Karpas-422 (cell line): Measurements from ENCODE around the gene R3HDM2. TPM values are rescaled to one million over a fixed set of nuclear protein-coding genes. Genes with fewer than 3 reads are reported as not detected.
A peak's percentile ranks its signal among the peaks of the same experiment; 100 is the strongest.
"Not testable (repeated sequence)": the region's sequence is repeated elsewhere in the genome, so short reads cannot be mapped to it uniquely, and the experiment has no call there.

Experiments
- DNase-seq: peaks from one replicate; pipeline ENCODE4 v3.0.0-alpha.2; 2015
- H2AFZ ChIP-seq: fragments of 200-600 bp; sonication (generic); 2 replicates; pipeline ENCODE4 v1.6.1; 2014; ENCODE audit warnings: antibody characterized with exemption, low read length, mixed read lengths
- H3K27ac ChIP-seq: fragments of 200-600 bp; sonication (generic); 2 replicates; pipeline ENCODE4 v1.5.1; 2014; ENCODE audit warnings: mild to moderate bottlenecking, low read length, moderate library complexity
- H3K27me3 ChIP-seq: fragments of 200-600 bp; sonication (generic); 2 replicates; pipeline ENCODE4 v1.6.1; 2014; ENCODE audit warnings: low read length, mixed read lengths
- H3K36me3 ChIP-seq: fragments of 200-600 bp; sonication (generic); 2 replicates; pipeline ENCODE4 v1.6.1; 2014; ENCODE audit warnings: low read length, mixed read lengths; ENCODE audit not compliant: insufficient read depth
- H3K4me1 ChIP-seq: fragments of 200-600 bp; sonication (generic); 2 replicates; pipeline ENCODE4 v1.6.1; 2014; ENCODE audit warnings: mild to moderate bottlenecking, low read length, mixed read lengths
- H3K4me2 ChIP-seq: fragments of 200-600 bp; sonication (generic); 2 replicates; pipeline ENCODE4 v1.6.1; 2014; ENCODE audit warnings: low read length, low read depth, mild to moderate bottlenecking; ENCODE audit not compliant: poor library complexity, severe bottlenecking
- H3K4me3 ChIP-seq: fragments of 200-600 bp; sonication (generic); 2 replicates; pipeline ENCODE4 v1.5.1; 2014; ENCODE audit warnings: mild to moderate bottlenecking, antibody characterized with exemption, low read length, mixed read lengths
- H3K79me2 ChIP-seq: fragments of 200-600 bp; sonication (generic); 2 replicates; pipeline ENCODE4 v1.6.1; 2014; ENCODE audit warnings: mild to moderate bottlenecking, low read length, mixed read lengths
- H3K9ac ChIP-seq: fragments of 200-600 bp; sonication (generic); 2 replicates; pipeline ENCODE4 v1.6.0; 2014; ENCODE audit warnings: low read length
- H3K9me2 ChIP-seq: fragments of 200-600 bp; sonication (generic), shearing (Covaris generic); replicated peaks from 2 replicates; pipeline ENCODE4 v1.6.0; 2014; ENCODE audit warnings: mild to moderate bottlenecking, low read length, moderate library complexity; ENCODE audit not compliant: insufficient read depth
- H3K9me3 ChIP-seq: fragments of 300-700, 200-600 bp; sonication (generic); 2 replicates; pipeline ENCODE4 v1.6.1; 2014; ENCODE audit warnings: low read length, mixed read lengths
- H4K20me1 ChIP-seq: fragments of 200-600 bp; sonication (generic); 2 replicates; pipeline ENCODE4 v1.6.1; 2014; ENCODE audit warnings: mild to moderate bottlenecking, antibody characterized with exemption, low read length, low read depth; ENCODE audit not compliant: insufficient read depth
- total RNA-seq: library from RNA; depleted of rRNA; stranded (reverse); fragments of >200 nt; shearing (Covaris generic); gene quantifications from 2 replicates; pipeline ENCODE4 v1.2.3, GENCODE V29; 2014; ENCODE audit warnings: low replicate concordance

Gene R3HDM2
- total RNA-seq, 1 experiment from 2014 or later: 39.0 TPM

GRCh38 chr12:57300961-57301584 lies 129.8 kb downstream of the R3HDM2 start:
- DNase-seq: no peak
- no peak overlapping the region for H3K4me2 ChIP-seq
- no peak overlapping the region for H3K4me3 ChIP-seq
- H3K27me3 ChIP-seq: no peaks in the 10 kb centered on the region
- H3K36me3 ChIP-seq: peaks cover 14% of the 10 kb centered on the region
- no peaks in the 10 kb centered on the region for H4K20me1 ChIP-seq
- H2AFZ ChIP-seq: no peak overlapping the region
- no peaks in the 10 kb centered on the region for H3K9me3 ChIP-seq
- no peaks in the 10 kb centered on the region for H3K9me2 ChIP-seq
- peaks cover 3% of the 10 kb centered on the region; the same call in 1 of the 2 replicates for H3K4me1 ChIP-seq
- H3K27ac ChIP-seq: no peak overlapping the region
- H3K79me2 ChIP-seq: no peaks in the 10 kb centered on the region
- no peak overlapping the region for H3K9ac ChIP-seq

- peaks cover 3% of the 10 kb centered on the region; the same call in 1 of the 2 replicates for H3K4me1 ChIP-seq
- H3K9me3 ChIP-seq: no peaks in the 10 kb centered on the region
- H3K27me3 ChIP-seq: no peaks in the 10 kb centered on the region
- H2AFZ ChIP-seq: no peak overlapping the region
- H3K27ac ChIP-seq: no peak overlapping the region
- DNase-seq: no peak
- H3K4me2 ChIP-seq: no peak overlapping the region
- no peak overlapping the region for H3K9ac ChIP-seq
- no peaks in the 10 kb centered on the region for H4K20me1 ChIP-seq
- H3K79me2 ChIP-seq: no peaks in the 10 kb centered on the region
- no peaks in the 10 kb centered on the region for H3K9me2 ChIP-seq
- no peak overlapping the region for H3K4me3 ChIP-seq
- peaks cover 19% of the 10 kb centered on the region; the same call in 1 of the 2 replicates for H3K36me3 ChIP-seq
These were observed 131.3 kb downstream of the R3HDM2 start for GRCh38 chr12:57299514-57300016.

GRCh38 chr12:57296291-57296690 lies 134.6 kb downstream of the R3HDM2 start:
- H3K4me2 ChIP-seq: no peak overlapping the region
- H2AFZ ChIP-seq: no peak overlapping the region
- H4K20me1 ChIP-seq: no peaks in the 10 kb centered on the region
- peaks cover 27% of the 10 kb centered on the region for H3K4me1 ChIP-seq
- peaks cover 24% of the 10 kb centered on the region; the same call in 1 of the 2 replicates for H3K36me3 ChIP-seq
- H3K9me3 ChIP-seq: no peaks in the 10 kb centered on the region
- H3K9ac ChIP-seq: no peak overlapping the region
- no peak for DNase-seq
- H3K9me2 ChIP-seq: no peaks in the 10 kb centered on the region
- H3K79me2 ChIP-seq: no peaks in the 10 kb centered on the region
- no peak overlapping the region for H3K27ac ChIP-seq
- no peak overlapping the region for H3K4me3 ChIP-seq
- no peaks in the 10 kb centered on the region for H3K27me3 ChIP-seq

- not testable (repeated sequence) for H3K4me2 ChIP-seq, H3K9me2 ChIP-seq, H3K27ac ChIP-seq, H3K9ac ChIP-seq, H3K27me3 ChIP-seq, H3K36me3 ChIP-seq, H3K4me3 ChIP-seq, H3K9me3 ChIP-seq, H4K20me1 ChIP-seq, H2AFZ ChIP-seq, DNase-seq, H3K79me2 ChIP-seq
- peaks cover 34% of the 10 kb centered on the region for H3K4me1 ChIP-seq
These were observed 148.8 kb downstream of the R3HDM2 start for GRCh38 chr12:57282073-57282472.

- peak overlapping the region; percentile 60 for H3K4me2 ChIP-seq
- peaks cover 4% of the 10 kb centered on the region; the same call in 1 of the 2 replicates for H3K36me3 ChIP-seq
- H3K9me3 ChIP-seq: no peaks in the 10 kb centered on the region
- H3K4me3 ChIP-seq: peak overlapping the region; percentile 29; the same call in 1 of the 2 replicates
- H3K79me2 ChIP-seq: no peaks in the 10 kb centered on the region
- H2AFZ ChIP-seq: no peak overlapping the region
- H4K20me1 ChIP-seq: no peaks in the 10 kb centered on the region
- H3K9me2 ChIP-seq: no peaks in the 10 kb centered on the region
- peak; percentile 87 for DNase-seq
- no peaks in the 10 kb centered on the region for H3K27me3 ChIP-seq
- peaks cover 34% of the 10 kb centered on the region for H3K4me1 ChIP-seq
- peak overlapping the region; percentile 30 for H3K9ac ChIP-seq
- peak overlapping the region; percentile 83 for H3K27ac ChIP-seq
These were observed 150.4 kb downstream of the R3HDM2 start for GRCh38 chr12:57280211-57281062.

GRCh38 chr12:57278465-57279381 lies 152.1 kb downstream of the R3HDM2 start:
- H3K4me2 ChIP-seq: peak overlapping the region; percentile 0
- peaks cover 4% of the 10 kb centered on the region; the same call in 1 of the 2 replicates for H3K36me3 ChIP-seq
- no peak for DNase-seq
- 0 out of 2 replicates have a peak overlapping the region, but pooled peaks have one; percentile 2 for H3K9ac ChIP-seq
- no peaks in the 10 kb centered on the region for H3K9me3 ChIP-seq
- no peak overlapping the region for H3K4me3 ChIP-seq
- H2AFZ ChIP-seq: no peak overlapping the region
- H4K20me1 ChIP-seq: no peaks in the 10 kb centered on the region
- H3K4me1 ChIP-seq: peaks cover 34% of the 10 kb centered on the region
- H3K9me2 ChIP-seq: no peaks in the 10 kb centered on the region
- peak overlapping the region; percentile 41; the same call in 1 of the 2 replicates for H3K27ac ChIP-seq
- H3K27me3 ChIP-seq: no peaks in the 10 kb centered on the region
- H3K79me2 ChIP-seq: no peaks in the 10 kb centered on the region

GRCh38 chr12:57276935-57277563 lies 153.8 kb downstream of the R3HDM2 start:
- H3K9me2 ChIP-seq: no peaks in the 10 kb centered on the region
- no peak overlapping the region for H2AFZ ChIP-seq
- no peaks in the 10 kb centered on the region for H3K27me3 ChIP-seq
- DNase-seq: peak; percentile 79
- no peak overlapping the region for H3K9ac ChIP-seq
- H3K79me2 ChIP-seq: no peaks in the 10 kb centered on the region
- no peak overlapping the region for H3K4me2 ChIP-seq
- no peaks in the 10 kb centered on the region for H3K9me3 ChIP-seq
- peaks cover 4% of the 10 kb centered on the region; the same call in 1 of the 2 replicates for H3K36me3 ChIP-seq
- H3K4me3 ChIP-seq: no peak overlapping the region
- H4K20me1 ChIP-seq: no peaks in the 10 kb centered on the region
- no peak overlapping the region for H3K27ac ChIP-seq
- H3K4me1 ChIP-seq: peaks cover 34% of the 10 kb centered on the region
